Endothelial cell of umbilical vein (primary cell): ENCODE results near the gene RPL12. TPM values are rescaled to one million over a fixed set of nuclear protein-coding genes. Genes with fewer than 3 reads are reported as not detected.

Source experiments
- BruUV-seq: library from RNA; stranded (reverse); fragments of 400-500 nt; replicated peaks from 2 replicates; lab custom pipeline; 2021; lab: Mats Ljungman, UMichigan
- CTCF ChIA-PET: fragments of 300-600, 350-600 bp; sonication (Branson Sonifier 250); formaldehyde crosslinking; loops from one replicate; lab custom pipeline; 2021; ENCODE audit warnings: antibody characterized with exemption, inconsistent platforms; lab: Charles Lee
- POLR2A ChIA-PET: fragments of 300-600, 350-600 bp; sonication (Branson Sonifier 250); formaldehyde crosslinking; loops from one replicate; lab custom pipeline; 2021; ENCODE audit warnings: antibody characterized with exemption, inconsistent platforms; lab: Charles Lee
- DNase-seq: peaks from one replicate; pipeline ENCODE4 v3.0.0-alpha.2; 2011; ENCODE audit warnings: low read depth, low spot score
- FAIRE-seq: peaks from 2 replicates; lab custom pipeline; 2011; peaks lifted over from hg19 to GRCh38; lab: Jason Lieb, UNC
- H2AFZ ChIP-seq: 2 replicates; pipeline ENCODE4 v1.6.0; 2012; ENCODE audit warnings: low read depth, low read length, control low read depth, inconsistent platforms
- H3K27ac ChIP-seq: 2 replicates; pipeline ENCODE4 v1.5.1; 2011; ENCODE audit warnings: low read depth, mild to moderate bottlenecking, control low read depth, low read length, moderate library complexity; ENCODE audit not compliant: insufficient read depth
- H3K27me3 ChIP-seq, 2 experiments: 2 replicates each; pipeline versions ENCODE4 v1.6.0 to v1.6.1; 2011; ENCODE audit warnings: low read length in 2 of 2, mixed read lengths in 1 of 2; ENCODE audit not compliant: control insufficient read depth in 2 of 2, insufficient read depth in 2 of 2
- H3K36me3 ChIP-seq, 2 experiments: 2 replicates in 1 of 2; 3 replicates in 1 of 2; pipeline ENCODE4 v1.5.1; 2011; ENCODE audit warnings: low read length in 2 of 2, mild to moderate bottlenecking in 1 of 2, moderate library complexity in 1 of 2; ENCODE audit not compliant: control insufficient read depth in 2 of 2, insufficient read depth in 2 of 2; ENCODE audit errors: extremely low read depth in 1 of 2
- H3K4me1 ChIP-seq: 3 replicates; pipeline ENCODE4 v1.5.1; 2011; ENCODE audit warnings: mild to moderate bottlenecking, low read length; ENCODE audit not compliant: control insufficient read depth, insufficient read depth; ENCODE audit errors: extremely low read depth
- H3K4me2 ChIP-seq: 2 replicates; pipeline ENCODE4 v1.6.1; 2011; ENCODE audit warnings: low read length, control low read depth, mixed read lengths; ENCODE audit not compliant: insufficient read depth
- H3K4me3 ChIP-seq, 3 experiments: fragments of 200-600 bp in 1 of 3; sonication (generic), shearing (Covaris generic) in 1 of 3; replicated peaks in 1 of 3; 2 replicates each; pipeline ENCODE4 v1.5.1; 2011 to 2016; ENCODE audit warnings: control low read depth in 3 of 3, low read length in 3 of 3, mild to moderate bottlenecking in 2 of 3, inconsistent platforms in 1 of 3, low read depth in 1 of 3, moderate library complexity in 1 of 3; ENCODE audit not compliant: insufficient read depth in 1 of 3
- H3K79me2 ChIP-seq: 2 replicates; pipeline ENCODE4 v1.6.0; 2012; ENCODE audit warnings: low read length, inconsistent platforms; ENCODE audit not compliant: control insufficient read depth, insufficient read depth
- H3K9ac ChIP-seq: replicated peaks from 2 replicates; pipeline ENCODE3; 2011; ENCODE audit warnings: low read length, control low read depth; ENCODE audit not compliant: insufficient read depth; ENCODE audit errors: extremely low read depth
- H3K9me1 ChIP-seq: replicated peaks from 3 replicates; pipeline ENCODE4 v1.6.0; 2011; ENCODE audit warnings: mild to moderate bottlenecking, low read length; ENCODE audit not compliant: control insufficient read depth, insufficient read depth; ENCODE audit errors: extremely low read depth
- H3K9me3 ChIP-seq: replicated peaks from 2 replicates; pipeline ENCODE4 v1.5.1; 2012; ENCODE audit warnings: low read length, inconsistent platforms; ENCODE audit not compliant: control insufficient read depth, insufficient read depth
- H4K20me1 ChIP-seq: replicated peaks from 2 replicates; pipeline ENCODE3; 2011; ENCODE audit warnings: mild to moderate bottlenecking, low read length; ENCODE audit not compliant: control insufficient read depth, insufficient read depth; ENCODE audit errors: extremely low read depth
- FOS ChIP-seq: IDR thresholded peaks from 2 replicates; pipeline ENCODE4 v1.6.1; 2011; ENCODE audit warnings: mild to moderate bottlenecking, low read length, moderate library complexity, borderline replicate concordance; ENCODE audit not compliant: insufficient read depth
- GATA2 ChIP-seq: IDR thresholded peaks from 2 replicates; pipeline ENCODE4 v1.7.0; 2011; ENCODE audit warnings: low read depth, mild to moderate bottlenecking, moderate library complexity, mixed read lengths, low read length; ENCODE audit not compliant: insufficient read length, insufficient read depth
- JUN ChIP-seq: IDR thresholded peaks from 2 replicates; pipeline ENCODE4 v1.6.1; 2011; ENCODE audit warnings: borderline replicate concordance, low read depth; ENCODE audit not compliant: insufficient read length, insufficient read depth
- MYC ChIP-seq: IDR thresholded peaks from one replicate; pipeline ENCODE4 v1.6.1; 2011; ENCODE audit warnings: mild to moderate bottlenecking, low read depth, low read length
- POLR2A ChIP-seq: IDR thresholded peaks from 2 replicates; pipeline ENCODE4 v1.6.1; 2012; ENCODE audit warnings: low read depth, mild to moderate bottlenecking, control low read depth, low read length
- POLR2AphosphoS5 ChIP-seq: IDR thresholded peaks from 2 replicates; pipeline ENCODE4 v1.6.1; 2012; ENCODE audit warnings: low read depth, mild to moderate bottlenecking, control low read depth, low read length, moderate library complexity; ENCODE audit not compliant: insufficient read depth
- dilution Hi-C: fragments of 300-500 bp; cut with MboI; formaldehyde crosslinking; loops from one replicate; pipeline ENCODE4 v1.15.0; 2019; ENCODE audit warnings: low sequenced_read_pairs; ENCODE audit not compliant: extremely low pct_ligation_motif_present
- intact Hi-C: fragments of 100-400 bp; cut with micrococcal nuclease; formaldehyde crosslinking; loops from one replicate; pipeline ENCODE4 v1.10.0; 2022
- polyA plus RNA-seq, 4 experiments: library from polyadenylated mRNA; depleted of rRNA in 3 of 4; stranded (reverse) in 3 of 4; unstranded in 1 of 4; fragments of >200 nt; gene quantifications; 2 replicates each; pipeline versions ENCODE4 v1.2.1 to v1.2.3, GENCODE V29; 2011 to 2012; ENCODE audit warnings: missing spikeins in 1 of 4
- total RNA-seq: library from RNA; stranded (reverse); gene quantifications from 2 replicates; pipeline ENCODE4 v1.2.3, GENCODE V29; 2021
- TF ChIP-seq, protein P1 (sequence below), 2 donors: IDR thresholded peaks; 1 replicate in 1 of 2; 2 replicates in 1 of 2; pipeline ENCODE4 v1.5.1; 2011; ENCODE audit warnings: low read length in 2 of 2, mild to moderate bottlenecking in 2 of 2, moderate library complexity in 2 of 2, control low read depth in 1 of 2, inconsistent platforms in 1 of 2, low read depth in 1 of 2; ENCODE audit not compliant: insufficient read depth in 1 of 2; ENCODE audit errors: extremely low read depth in 1 of 2
- TF ChIP-seq, protein P2 (sequence below): IDR thresholded peaks from 2 replicates; pipeline ENCODE4 v1.6.1; 2011; ENCODE audit not compliant: insufficient read depth, insufficient read length

Gene RPL12
- total and polyA plus RNA-seq, 2 donors (not counting 3 experiments of a cell fraction or from before 2014, with no cell fraction given) = 1,231 to 3,007 TPM

DNA sequence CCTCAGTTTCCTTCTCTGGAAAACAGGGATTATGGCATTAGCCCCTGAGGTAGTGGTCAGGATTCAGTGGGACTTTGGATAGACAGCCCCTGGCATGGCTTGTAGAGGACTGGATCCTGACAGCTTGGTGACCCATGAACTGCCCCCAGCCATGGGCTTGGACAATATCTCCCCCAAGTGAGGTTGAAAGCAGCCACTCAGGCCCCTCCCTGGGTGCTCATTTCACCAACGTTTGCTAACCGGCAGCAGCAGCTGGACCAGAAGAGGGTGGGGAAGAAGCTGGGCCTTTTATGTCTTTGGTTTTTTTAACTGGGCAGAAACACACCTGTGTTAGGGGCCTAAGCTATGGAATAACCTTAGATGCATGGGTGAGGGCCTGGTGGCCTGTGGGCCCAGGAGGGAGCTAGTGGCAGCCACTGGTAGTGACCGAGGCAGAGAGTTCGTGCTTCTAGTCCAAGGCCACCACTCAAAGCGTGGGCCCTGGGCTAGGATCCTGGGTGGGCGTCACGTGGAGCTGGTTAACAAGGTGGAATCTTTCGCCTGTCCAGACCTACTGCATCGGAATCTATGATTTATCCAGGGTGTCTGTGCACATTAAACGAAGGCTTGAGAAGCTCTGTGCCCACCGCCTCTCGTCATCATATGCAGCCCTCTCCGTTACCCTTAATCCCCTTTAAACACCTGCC lies 52.3 kb downstream of the RPL12 start:
- ChIA-PET POLR2A (no interaction called here), CTCF (interaction anchor here (0.7 to 3.5 kb wide), 7 partner anchors 25 to 458 kb away, joined by 3 to 17 read pairs (median 3); partner anchors contain the start of gene ZNF79)
- Histone ChIP-seq H3K36me3 (peaks cover 2% of the 10 kb centered on the region in 2 experiments), H3K4me2 (no peak overlapping the region), H3K9ac (no peak overlapping the region), H3K79me2 (no peaks in the 10 kb centered on the region), H3K4me1 (peaks cover 9% of the 10 kb centered on the region), H2AFZ (no peak overlapping the region), H3K9me3 (no peaks in the 10 kb centered on the region), H3K27me3 (peaks cover 2 to 4% of the 10 kb centered on the region in 2 experiments), H4K20me1 (no peaks in the 10 kb centered on the region), H3K9me1 (no peaks in the 10 kb centered on the region), H3K4me3 (no peak overlapping the region), H3K27ac (no peak overlapping the region)
- FAIRE-seq (no peak), DNase-seq (no peak)
- BruUV-seq = no TSS peak
- dilution Hi-C loops (no loop called here), intact Hi-C loops (no loop called here)
- TF ChIP-seq JUN = no peak

DNA sequence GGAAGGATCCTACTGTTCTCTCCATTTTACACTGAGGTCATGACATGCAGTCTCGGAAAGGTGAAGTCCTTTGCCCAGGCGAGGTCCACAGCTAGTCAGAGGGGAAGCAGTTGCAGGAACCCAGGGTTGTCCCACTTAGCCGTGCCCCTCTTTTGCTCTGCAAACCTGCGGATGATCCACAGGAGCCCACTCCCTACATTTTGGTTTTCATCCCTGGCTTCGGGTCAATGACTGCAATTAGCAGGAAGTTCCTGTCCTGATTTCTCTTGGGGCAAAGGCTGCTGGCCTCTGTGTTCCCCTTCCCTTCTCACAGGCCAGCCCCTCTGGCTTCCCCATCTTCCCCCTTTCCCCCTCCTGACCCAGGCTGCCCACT lies 52.9 kb downstream of the RPL12 start:
- no peaks in the 10 kb centered on the region for H3K9me1 ChIP-seq
- peak overlapping the region; percentile 70 for H3K4me2 ChIP-seq
- ChIA-PET CTCF (interaction anchor here (1.2 to 3.5 kb wide), 7 partner anchors 17 to 193 kb away, joined by 3 to 19 read pairs (median 7); partner anchors contain the start of gene ZNF79), POLR2A (no interaction called here)
- H3K27me3 ChIP-seq = peaks cover 2 to 4% of the 10 kb centered on the region in 2 experiments
- FAIRE-seq = no peak
- peak overlapping the region; percentile 38 for H3K9ac ChIP-seq
- dilution Hi-C loops (no loop called here), intact Hi-C loops (no loop called here)
- no peaks in the 10 kb centered on the region for H3K36me3 ChIP-seq
- TF ChIP-seq POLR2A = no peak
- no peak for TF ChIP-seq GATA2
- no peak for TF ChIP-seq JUN
- TF ChIP-seq POLR2AphosphoS5 = no peak
- no peak for TF ChIP-seq FOS
- TF ChIP-seq, protein P1, sequence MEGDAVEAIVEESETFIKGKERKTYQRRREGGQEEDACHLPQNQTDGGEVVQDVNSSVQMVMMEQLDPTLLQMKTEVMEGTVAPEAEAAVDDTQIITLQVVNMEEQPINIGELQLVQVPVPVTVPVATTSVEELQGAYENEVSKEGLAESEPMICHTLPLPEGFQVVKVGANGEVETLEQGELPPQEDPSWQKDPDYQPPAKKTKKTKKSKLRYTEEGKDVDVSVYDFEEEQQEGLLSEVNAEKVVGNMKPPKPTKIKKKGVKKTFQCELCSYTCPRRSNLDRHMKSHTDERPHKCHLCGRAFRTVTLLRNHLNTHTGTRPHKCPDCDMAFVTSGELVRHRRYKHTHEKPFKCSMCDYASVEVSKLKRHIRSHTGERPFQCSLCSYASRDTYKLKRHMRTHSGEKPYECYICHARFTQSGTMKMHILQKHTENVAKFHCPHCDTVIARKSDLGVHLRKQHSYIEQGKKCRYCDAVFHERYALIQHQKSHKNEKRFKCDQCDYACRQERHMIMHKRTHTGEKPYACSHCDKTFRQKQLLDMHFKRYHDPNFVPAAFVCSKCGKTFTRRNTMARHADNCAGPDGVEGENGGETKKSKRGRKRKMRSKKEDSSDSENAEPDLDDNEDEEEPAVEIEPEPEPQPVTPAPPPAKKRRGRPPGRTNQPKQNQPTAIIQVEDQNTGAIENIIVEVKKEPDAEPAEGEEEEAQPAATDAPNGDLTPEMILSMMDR (IDR thresholded peaks at IDR 0.05; ENCODE audit: extremely low read depth in 1 of 2, insufficient read depth in 1 of 2, low read depth in 1 of 2, low read length in 2 of 2) = no peak
- TF ChIP-seq MYC = no peak
- TF ChIP-seq, protein P2, sequence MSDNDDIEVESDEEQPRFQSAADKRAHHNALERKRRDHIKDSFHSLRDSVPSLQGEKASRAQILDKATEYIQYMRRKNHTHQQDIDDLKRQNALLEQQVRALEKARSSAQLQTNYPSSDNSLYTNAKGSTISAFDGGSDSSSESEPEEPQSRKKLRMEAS = no peak
- no peaks in the 10 kb centered on the region for H4K20me1 ChIP-seq
- H3K4me1 ChIP-seq = peaks cover 9% of the 10 kb centered on the region
- H3K9me3 ChIP-seq = no peaks in the 10 kb centered on the region
- H3K27ac ChIP-seq = no peak overlapping the region
- TSS peak; percentile 36 for BruUV-seq
- peak overlapping the region; percentile 72 for H2AFZ ChIP-seq
- no peaks in the 10 kb centered on the region for H3K79me2 ChIP-seq
- DNase-seq = no peak
- peak overlapping the region; percentile 42 to 85 (median 51) for H3K4me3 ChIP-seq
